ENCODE measurements around the gene EHMT1. TPM values are rescaled to one million over a fixed set of nuclear protein-coding genes. Genes with fewer than 3 reads are reported as not detected.

The EHMT1 gene
- total and polyA plus RNA-seq, 8 donors, result 29.9 to 51.1 (median 32.6) TPM

DNA sequence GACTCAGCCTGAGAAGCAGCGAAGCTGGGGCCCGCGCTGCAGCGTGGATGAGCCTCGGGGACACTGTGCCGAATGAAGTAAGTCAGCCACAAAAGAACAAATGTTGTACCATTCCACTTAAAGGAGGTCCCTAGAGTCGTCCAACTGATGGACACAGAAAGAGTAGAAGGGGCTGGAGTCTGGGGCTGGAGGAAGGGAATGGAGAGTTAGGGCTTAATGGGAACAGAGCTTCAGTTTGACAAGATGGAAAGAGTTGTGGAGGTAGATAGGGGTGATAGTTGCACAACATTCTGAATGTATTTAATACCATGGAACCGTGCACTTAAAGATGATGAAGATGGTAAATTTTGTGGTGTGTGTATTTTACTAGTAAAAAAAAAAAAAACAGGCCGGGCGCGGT lies 119.9 kb downstream of the EHMT1 start:
- WGBS, 2 donors, result 94 to 95% methylated on average over 7 to 10 of the region's 11 CpGs
- FAIRE-seq (no peak), ATAC-seq (no peak), DNase-seq (no peak)
- H3K4me3 ChIP-seq, result no peak overlapping the region
- intact Hi-C loops (cut with DNase I), result no loop called here
- no peaks in the 10 kb centered on the region for H3K27me3 ChIP-seq
- no peaks in the 10 kb centered on the region for H3K9me3 ChIP-seq
- peaks cover 0 to 6% (median 4%) of the 10 kb centered on the region in 3 donors for H3K36me3 ChIP-seq
- no peaks in the 10 kb centered on the region for H3K4me1 ChIP-seq
- TF ChIP-seq, protein P1, sequence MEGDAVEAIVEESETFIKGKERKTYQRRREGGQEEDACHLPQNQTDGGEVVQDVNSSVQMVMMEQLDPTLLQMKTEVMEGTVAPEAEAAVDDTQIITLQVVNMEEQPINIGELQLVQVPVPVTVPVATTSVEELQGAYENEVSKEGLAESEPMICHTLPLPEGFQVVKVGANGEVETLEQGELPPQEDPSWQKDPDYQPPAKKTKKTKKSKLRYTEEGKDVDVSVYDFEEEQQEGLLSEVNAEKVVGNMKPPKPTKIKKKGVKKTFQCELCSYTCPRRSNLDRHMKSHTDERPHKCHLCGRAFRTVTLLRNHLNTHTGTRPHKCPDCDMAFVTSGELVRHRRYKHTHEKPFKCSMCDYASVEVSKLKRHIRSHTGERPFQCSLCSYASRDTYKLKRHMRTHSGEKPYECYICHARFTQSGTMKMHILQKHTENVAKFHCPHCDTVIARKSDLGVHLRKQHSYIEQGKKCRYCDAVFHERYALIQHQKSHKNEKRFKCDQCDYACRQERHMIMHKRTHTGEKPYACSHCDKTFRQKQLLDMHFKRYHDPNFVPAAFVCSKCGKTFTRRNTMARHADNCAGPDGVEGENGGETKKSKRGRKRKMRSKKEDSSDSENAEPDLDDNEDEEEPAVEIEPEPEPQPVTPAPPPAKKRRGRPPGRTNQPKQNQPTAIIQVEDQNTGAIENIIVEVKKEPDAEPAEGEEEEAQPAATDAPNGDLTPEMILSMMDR (IDR thresholded peaks at IDR 0.05), result no peak
- H3K27ac ChIP-seq, result no peak overlapping the region

- TF ChIP-seq, protein P1 (IDR thresholded peaks at IDR 0.05), result no peak
- Histone ChIP-seq H3K4me3 (no peak overlapping the region), H3K27me3 (no peaks in the 10 kb centered on the region), H3K4me1 (no peaks in the 10 kb centered on the region), H3K27ac (no peak overlapping the region), H3K36me3 (peaks cover 0 to 13% (median 6%) of the 10 kb centered on the region in 3 donors), H3K9me3 (no peaks in the 10 kb centered on the region)
- no peak for DNase-seq
- no peak for FAIRE-seq
- peak in 1 of 4 donors; percentile 26 for ATAC-seq
- 82 to 90% methylated on average over 12 of the region's 12 CpGs for WGBS, 2 donors
- intact Hi-C loops (cut with DNase I), result no loop called here
Measured at GRCh38 chr9:137739371-137740309, 120.8 kb downstream of the EHMT1 start.

- no peaks in the 10 kb centered on the region for H3K4me1 ChIP-seq
- H3K36me3 ChIP-seq, result peaks cover 0 to 14% (median 6%) of the 10 kb centered on the region in 3 donors
- H3K27ac ChIP-seq, result no peak overlapping the region
- FAIRE-seq (no peak), ATAC-seq (peak in 2 of 4 donors; percentile 32 to 48), DNase-seq (no peak)
- no peaks in the 10 kb centered on the region for H3K9me3 ChIP-seq
- intact Hi-C loops (cut with DNase I), result no loop called here
- TF ChIP-seq, protein P1 (IDR thresholded peaks at IDR 0.05), result no peak
- no peaks in the 10 kb centered on the region for H3K27me3 ChIP-seq
- WGBS, 2 donors, result 78% methylated on average over 9 of the region's 9 CpGs
- no peak overlapping the region for H3K4me3 ChIP-seq
Measured at GRCh38 chr9:137740312-137740711, 121.5 kb downstream of the EHMT1 start.

GRCh38 chr9:137741330-137741729 lies 122.5 kb downstream of the EHMT1 start:
- intact Hi-C loops (cut with DNase I), result no loop called here
- Histone ChIP-seq H3K4me1 (no peaks in the 10 kb centered on the region), H3K27me3 (no peaks in the 10 kb centered on the region), H3K36me3 (peaks cover 0 to 17% (median 10%) of the 10 kb centered on the region in 3 donors), H3K9me3 (no peaks in the 10 kb centered on the region), H3K27ac (no peak overlapping the region), H3K4me3 (no peak overlapping the region)
- no peak for ATAC-seq
- TF ChIP-seq, protein P1 (IDR thresholded peaks at IDR 0.05), result no peak
- no peak for FAIRE-seq
- whole genome bisulfite sequencing, 2 donors, result 91 to 94% methylated on average over 4 of the region's 4 CpGs
- no peak for DNase-seq

GRCh38 chr9:137742698-137743097 lies 123.9 kb downstream of the EHMT1 start:
- FAIRE-seq (no peak), ATAC-seq (no peak), DNase-seq (no peak)
- TF ChIP-seq, protein P1 (IDR thresholded peaks at IDR 0.05), result no peak
- intact Hi-C loops (cut with DNase I), result no loop called here
- Histone ChIP-seq H3K27me3 (no peaks in the 10 kb centered on the region), H3K4me3 (no peak overlapping the region), H3K36me3 (peaks cover 0 to 17% (median 15%) of the 10 kb centered on the region in 3 donors), H3K4me1 (no peaks in the 10 kb centered on the region), H3K9me3 (no peaks in the 10 kb centered on the region), H3K27ac (no peak overlapping the region)
- 77 to 89% methylated on average over 7 of the region's 7 CpGs for WGBS, 2 donors
